BJ (cell line): ENCODE data around the gene AMMECR1. TPM values are rescaled to one million over a fixed set of nuclear protein-coding genes. Genes with fewer than 3 reads are reported as not detected.

Source experiments
- CTCF ChIA-PET: fragments of 350-600 bp; formaldehyde crosslinking; extraction: SDS; loops from one replicate; lab custom pipeline; 2021; ENCODE audit warnings: antibody characterized with exemption, inconsistent platforms; lab: Yijun Ruan, JAX
- POLR2A ChIA-PET: fragments of 300-600 bp; sonication (Branson Sonifier 250); formaldehyde crosslinking; extraction: SDS; loops from one replicate; lab custom pipeline; 2021; ENCODE audit warnings: antibody characterized with exemption; lab: Charles Lee
- DNase-seq: peaks from one replicate; pipeline ENCODE4 v3.0.0-alpha.2; 2011; ENCODE audit warnings: low read depth
- H3K27me3 ChIP-seq: 2 replicates; pipeline ENCODE4 v1.6.0; 2011; ENCODE audit warnings: low read length; ENCODE audit not compliant: control insufficient read depth, insufficient read depth
- H3K36me3 ChIP-seq: 2 replicates; pipeline ENCODE4 v1.5.1; 2011; ENCODE audit warnings: low read length; ENCODE audit not compliant: control insufficient read depth, insufficient read depth
- H3K4me3 ChIP-seq: 2 replicates; pipeline ENCODE4 v1.5.1; 2011; ENCODE audit warnings: low read depth, mild to moderate bottlenecking, control low read depth, low read length
- polyA plus RNA-seq: library from polyadenylated mRNA; depleted of rRNA; stranded (reverse); fragments of >200 nt; gene quantifications from 2 replicates; pipeline ENCODE4 v1.2.3, GENCODE V29; 2011
- TF ChIP-seq, protein P1 (sequence below): IDR thresholded peaks from 2 replicates; pipeline ENCODE4 v1.5.1; 2011; ENCODE audit warnings: low read depth, mild to moderate bottlenecking, control low read depth, inconsistent platforms, low read length, moderate library complexity; ENCODE audit not compliant: insufficient read depth

AMMECR1 gene
- polyA plus RNA-seq, 1 experiment: 7.3 TPM

DNA sequence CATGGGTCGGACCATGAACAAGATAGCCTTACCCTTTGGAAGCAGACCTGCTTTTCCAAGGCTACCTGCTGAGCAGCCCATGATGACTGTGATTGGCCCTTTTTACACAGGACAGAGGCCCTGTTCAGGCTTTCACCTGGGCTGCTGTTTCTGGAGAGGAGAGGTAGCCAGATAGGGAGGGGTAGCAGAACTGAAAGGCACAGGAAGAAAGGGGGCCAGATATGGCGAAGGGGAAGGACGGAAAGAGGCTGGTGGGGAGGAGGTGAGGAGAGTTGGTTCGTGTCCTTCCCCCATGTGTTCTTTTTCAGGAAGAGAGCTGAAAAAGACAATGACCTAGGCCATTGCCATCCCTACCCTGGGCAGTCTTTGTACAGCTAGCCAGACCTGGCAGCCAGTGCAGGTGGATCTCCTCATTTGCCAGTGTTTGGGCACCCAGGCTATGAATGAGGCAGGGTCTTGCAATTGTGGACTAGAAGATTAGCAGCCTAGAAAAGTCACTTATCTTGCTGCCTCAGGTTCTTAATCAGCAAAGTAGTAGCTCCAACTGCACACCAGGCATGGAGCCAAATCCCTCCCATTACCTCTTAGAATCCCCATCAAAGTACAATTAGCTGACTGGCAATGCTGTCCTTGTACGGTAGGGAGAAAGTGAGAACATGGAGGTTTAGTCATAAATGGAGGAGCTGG, 139.6 kb downstream of the AMMECR1 start:
- no peak for DNase-seq
- TF ChIP-seq, protein P1, sequence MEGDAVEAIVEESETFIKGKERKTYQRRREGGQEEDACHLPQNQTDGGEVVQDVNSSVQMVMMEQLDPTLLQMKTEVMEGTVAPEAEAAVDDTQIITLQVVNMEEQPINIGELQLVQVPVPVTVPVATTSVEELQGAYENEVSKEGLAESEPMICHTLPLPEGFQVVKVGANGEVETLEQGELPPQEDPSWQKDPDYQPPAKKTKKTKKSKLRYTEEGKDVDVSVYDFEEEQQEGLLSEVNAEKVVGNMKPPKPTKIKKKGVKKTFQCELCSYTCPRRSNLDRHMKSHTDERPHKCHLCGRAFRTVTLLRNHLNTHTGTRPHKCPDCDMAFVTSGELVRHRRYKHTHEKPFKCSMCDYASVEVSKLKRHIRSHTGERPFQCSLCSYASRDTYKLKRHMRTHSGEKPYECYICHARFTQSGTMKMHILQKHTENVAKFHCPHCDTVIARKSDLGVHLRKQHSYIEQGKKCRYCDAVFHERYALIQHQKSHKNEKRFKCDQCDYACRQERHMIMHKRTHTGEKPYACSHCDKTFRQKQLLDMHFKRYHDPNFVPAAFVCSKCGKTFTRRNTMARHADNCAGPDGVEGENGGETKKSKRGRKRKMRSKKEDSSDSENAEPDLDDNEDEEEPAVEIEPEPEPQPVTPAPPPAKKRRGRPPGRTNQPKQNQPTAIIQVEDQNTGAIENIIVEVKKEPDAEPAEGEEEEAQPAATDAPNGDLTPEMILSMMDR: no peak
- ChIA-PET CTCF (interaction anchor here (0.7 to 0.9 kb wide), 2 partner anchors 10 to 233 kb away, joined by 3 read pairs; no protein-coding TSS in a partner anchor), POLR2A (no interaction called here)
- Histone ChIP-seq H3K36me3 (no peaks in the 10 kb centered on the region), H3K27me3 (no peaks in the 10 kb centered on the region), H3K4me3 (no peak overlapping the region)

GRCh38 chrX:110175696-110176095, 142.2 kb downstream of the AMMECR1 start:
- no peaks in the 10 kb centered on the region; the same call in 1 of the 2 replicates for H3K36me3 ChIP-seq
- CTCF ChIA-PET: no interaction called here
- POLR2A ChIA-PET: no interaction called here
- no peak overlapping the region for H3K4me3 ChIP-seq
- no peak for DNase-seq
- H3K27me3 ChIP-seq: no peaks in the 10 kb centered on the region
- TF ChIP-seq, protein P1: no peak

DNA sequence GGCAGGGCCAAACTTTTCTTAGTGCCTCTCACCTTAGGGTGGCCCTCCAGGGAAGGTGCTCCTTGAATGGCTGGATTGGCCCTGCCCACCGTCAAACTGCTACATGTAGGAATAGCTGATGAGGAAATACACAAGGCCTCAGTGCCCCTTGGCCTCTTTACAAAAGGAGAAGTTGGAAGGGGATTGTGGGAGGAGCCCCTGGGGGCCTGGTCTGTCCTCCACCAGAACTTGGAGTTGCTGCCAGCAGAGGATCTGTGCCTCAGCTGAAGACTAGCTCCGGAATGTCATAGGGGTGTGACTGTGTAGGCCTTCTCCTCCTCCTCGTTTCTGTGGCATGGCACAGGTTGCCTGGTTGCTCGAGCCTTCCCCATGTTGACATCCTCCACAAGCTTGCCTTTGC, 142.7 kb downstream of the AMMECR1 start:
- CTCF ChIA-PET: interaction anchor here (0.9 kb wide), 1 partner anchor 15 kb away, joined by 3 read pairs; no protein-coding TSS in a partner anchor
- DNase-seq: no peak
- Histone ChIP-seq H3K27me3 (no peaks in the 10 kb centered on the region), H3K4me3 (no peak overlapping the region), H3K36me3 (no peaks in the 10 kb centered on the region; the same call in 1 of the 2 replicates)
- TF ChIP-seq, protein P1: no peak
- POLR2A ChIA-PET: no interaction called here

- ChIA-PET CTCF (interaction anchor here (1.1 to 1.3 kb wide), 2 partner anchors 11 to 18 kb away, joined by 3 to 4 read pairs; no protein-coding TSS in a partner anchor), POLR2A (interaction anchor here (0.5 kb wide), 1 partner anchor 484 kb away, joined by 4 read pairs; no protein-coding TSS in a partner anchor)
- Histone ChIP-seq H3K4me3 (no peak overlapping the region), H3K36me3 (no peaks in the 10 kb centered on the region; the same call in 1 of the 2 replicates), H3K27me3 (no peaks in the 10 kb centered on the region)
- TF ChIP-seq, protein P1: no peak
- no peak for DNase-seq
Measured at GRCh38 chrX:110173192-110174175, 144.4 kb downstream of the AMMECR1 start.

DNA sequence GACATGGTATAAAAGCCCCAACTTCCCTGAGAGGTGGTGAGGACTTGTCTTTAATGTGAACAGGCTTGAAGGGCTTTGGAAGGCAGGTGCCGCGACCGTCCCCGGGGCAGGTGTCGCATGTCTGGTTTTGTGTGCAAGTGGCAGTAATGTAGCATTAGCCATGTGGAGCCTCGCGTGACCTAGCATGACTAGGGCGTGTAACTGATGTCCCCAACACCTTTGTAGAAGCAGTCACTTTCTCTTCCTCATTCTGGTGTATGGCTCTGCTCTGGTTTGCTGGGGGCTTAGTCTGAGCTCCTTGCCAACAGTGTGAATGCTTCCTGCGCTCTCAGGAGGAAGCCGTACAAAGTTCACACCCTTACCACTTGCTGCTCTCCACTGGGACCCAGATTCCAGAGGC, 145.7 kb downstream of the AMMECR1 start:
- Histone ChIP-seq H3K4me3 (no peak overlapping the region), H3K36me3 (no peaks in the 10 kb centered on the region; the same call in 1 of the 2 replicates), H3K27me3 (no peaks in the 10 kb centered on the region)
- TF ChIP-seq, protein P1: no peak
- DNase-seq: no peak
- POLR2A ChIA-PET: no interaction called here
- CTCF ChIA-PET: no interaction called here
